ENCODE data around the gene PHLDB2.

- TF ChIP-seq POLR2A (IDR thresholded peaks at IDR 0.05; ENCODE audit: low read depth, low read length) (no peak), POLR2AphosphoS5 (IDR thresholded peaks at IDR 0.05; ENCODE audit: low read depth, low read length) (no peak), TAF1 (IDR thresholded peaks at IDR 0.05; ENCODE audit: low read depth, low read length) (no peak), SPI1 (IDR thresholded peaks at IDR 0.05; ENCODE audit: low read depth, low read length) (no peak)
These were observed 25.4 kb downstream of the PHLDB2 start for GRCh38 chr3:111884411-111885018.

Data from GM12891 (cell line).